ENCODE measurements around the gene INPP5F.

The INPP5F gene

GRCh38 chr10:119807960-119808697 lies 82.3 kb downstream of the INPP5F start:
- H3K4me3 ChIP-seq (ENCODE audit: low read length): no peak overlapping the region
- H3K9ac ChIP-seq (ENCODE audit: low read depth, low read length): no peak overlapping the region
- peaks cover 24% of the 10 kb centered on the region for H3K4me1 ChIP-seq (ENCODE audit: control insufficient read depth, insufficient read depth, low read length)
- peaks cover 2% of the 10 kb centered on the region for H3K36me3 ChIP-seq (ENCODE audit: insufficient read depth, low read length)
- H3K9me3 ChIP-seq (replicated peaks; ENCODE audit: low read length): no peaks in the 10 kb centered on the region
- H3K27me3 ChIP-seq (ENCODE audit: control insufficient read depth, insufficient read depth, low read length): no peaks in the 10 kb centered on the region
- H3K4me2 ChIP-seq (ENCODE audit: low read length): no peak overlapping the region

- Histone ChIP-seq H3K36me3 (ENCODE audit: insufficient read depth, low read length) (peaks cover 2% of the 10 kb centered on the region), H3K4me3 (ENCODE audit: low read length) (no peak overlapping the region), H3K9ac (ENCODE audit: low read depth, low read length) (no peak overlapping the region), H3K9me3 (replicated peaks; ENCODE audit: low read length) (no peaks in the 10 kb centered on the region), H3K4me1 (ENCODE audit: control insufficient read depth, insufficient read depth, low read length) (peaks cover 13% of the 10 kb centered on the region), H3K4me2 (ENCODE audit: low read length) (no peak overlapping the region), H3K27me3 (ENCODE audit: control insufficient read depth, insufficient read depth, low read length) (no peaks in the 10 kb centered on the region)
Measured at GRCh38 chr10:119811122-119811521, 85.3 kb downstream of the INPP5F start.

- no peak overlapping the region for H3K4me3 ChIP-seq (ENCODE audit: low read length)
- H3K9me3 ChIP-seq (replicated peaks; ENCODE audit: low read length): no peaks in the 10 kb centered on the region
- no peak overlapping the region for H3K9ac ChIP-seq (ENCODE audit: low read depth, low read length)
- no peaks in the 10 kb centered on the region for H3K27me3 ChIP-seq (ENCODE audit: control insufficient read depth, insufficient read depth, low read length)
- no peak overlapping the region for H3K4me2 ChIP-seq (ENCODE audit: low read length)
- peaks cover 2% of the 10 kb centered on the region for H3K36me3 ChIP-seq (ENCODE audit: insufficient read depth, low read length)
- peaks cover 13% of the 10 kb centered on the region for H3K4me1 ChIP-seq (ENCODE audit: control insufficient read depth, insufficient read depth, low read length)
Measured at GRCh38 chr10:119812684-119813083, 86.8 kb downstream of the INPP5F start.

- Histone ChIP-seq H3K36me3 (ENCODE audit: insufficient read depth, low read length) (peaks cover 11% of the 10 kb centered on the region), H3K4me2 (ENCODE audit: low read length) (no peak overlapping the region), H3K4me1 (ENCODE audit: control insufficient read depth, insufficient read depth, low read length) (peaks cover 6% of the 10 kb centered on the region), H3K27me3 (ENCODE audit: control insufficient read depth, insufficient read depth, low read length) (no peaks in the 10 kb centered on the region), H3K9me3 (replicated peaks; ENCODE audit: low read length) (no peaks in the 10 kb centered on the region), H3K4me3 (ENCODE audit: low read length) (no peak overlapping the region), H3K9ac (ENCODE audit: low read depth, low read length) (no peak overlapping the region)
Measured at GRCh38 chr10:119815671-119816070, 89.8 kb downstream of the INPP5F start.

- Histone ChIP-seq H3K4me1 (ENCODE audit: control insufficient read depth, insufficient read depth, low read length) (no peaks in the 10 kb centered on the region), H3K9me3 (replicated peaks; ENCODE audit: low read length) (no peaks in the 10 kb centered on the region), H3K27me3 (ENCODE audit: control insufficient read depth, insufficient read depth, low read length) (no peaks in the 10 kb centered on the region), H3K36me3 (ENCODE audit: insufficient read depth, low read length) (peaks cover 9% of the 10 kb centered on the region), H3K4me3 (ENCODE audit: low read length) (no peak overlapping the region), H3K4me2 (ENCODE audit: low read length) (no peak overlapping the region), H3K9ac (ENCODE audit: low read depth, low read length) (no peak overlapping the region)
Measured at GRCh38 chr10:119817991-119818888, 92.4 kb downstream of the INPP5F start.

GRCh38 chr10:119818889-119819270 lies 93.0 kb downstream of the INPP5F start:
- H3K27me3 ChIP-seq (ENCODE audit: control insufficient read depth, insufficient read depth, low read length): no peaks in the 10 kb centered on the region
- H3K36me3 ChIP-seq (ENCODE audit: insufficient read depth, low read length): peaks cover 12% of the 10 kb centered on the region
- H3K9me3 ChIP-seq (replicated peaks; ENCODE audit: low read length): no peaks in the 10 kb centered on the region
- no peaks in the 10 kb centered on the region for H3K4me1 ChIP-seq (ENCODE audit: control insufficient read depth, insufficient read depth, low read length)
- H3K9ac ChIP-seq (ENCODE audit: low read depth, low read length): no peak overlapping the region
- H3K4me3 ChIP-seq (ENCODE audit: low read length): no peak overlapping the region
- H3K4me2 ChIP-seq (ENCODE audit: low read length): no peak overlapping the region

- Histone ChIP-seq H3K9me3 (replicated peaks; ENCODE audit: low read length) (no peaks in the 10 kb centered on the region), H3K9ac (ENCODE audit: low read depth, low read length) (no peak overlapping the region), H3K4me3 (ENCODE audit: low read length) (no peak overlapping the region), H3K27me3 (ENCODE audit: control insufficient read depth, insufficient read depth, low read length) (no peaks in the 10 kb centered on the region), H3K4me2 (ENCODE audit: low read length) (no peak overlapping the region), H3K4me1 (ENCODE audit: control insufficient read depth, insufficient read depth, low read length) (no peaks in the 10 kb centered on the region), H3K36me3 (ENCODE audit: insufficient read depth, low read length) (peaks cover 14% of the 10 kb centered on the region)
Measured at GRCh38 chr10:119821182-119821581, 95.3 kb downstream of the INPP5F start.

- no peaks in the 10 kb centered on the region for H3K9me3 ChIP-seq (replicated peaks; ENCODE audit: low read length)
- no peak overlapping the region for H3K9ac ChIP-seq (ENCODE audit: low read depth, low read length)
- H3K36me3 ChIP-seq (ENCODE audit: insufficient read depth, low read length): peaks cover 27% of the 10 kb centered on the region
- H3K4me1 ChIP-seq (ENCODE audit: control insufficient read depth, insufficient read depth, low read length): no peaks in the 10 kb centered on the region
- H3K27me3 ChIP-seq (ENCODE audit: control insufficient read depth, insufficient read depth, low read length): no peaks in the 10 kb centered on the region
- no peak overlapping the region for H3K4me3 ChIP-seq (ENCODE audit: low read length)
- H3K4me2 ChIP-seq (ENCODE audit: low read length): no peak overlapping the region
Measured at GRCh38 chr10:119824299-119824698, 98.4 kb downstream of the INPP5F start.

- no peaks in the 10 kb centered on the region for H3K27me3 ChIP-seq (ENCODE audit: control insufficient read depth, insufficient read depth, low read length)
- H3K4me2 ChIP-seq (ENCODE audit: low read length): no peak overlapping the region
- H3K4me1 ChIP-seq (ENCODE audit: control insufficient read depth, insufficient read depth, low read length): no peaks in the 10 kb centered on the region
- no peak overlapping the region for H3K4me3 ChIP-seq (ENCODE audit: low read length)
- H3K36me3 ChIP-seq (ENCODE audit: insufficient read depth, low read length): peaks cover 50% of the 10 kb centered on the region
- no peak overlapping the region for H3K9ac ChIP-seq (ENCODE audit: low read depth, low read length)
- H3K9me3 ChIP-seq (replicated peaks; ENCODE audit: low read length): no peaks in the 10 kb centered on the region
Measured at GRCh38 chr10:119826771-119827170, 100.9 kb downstream of the INPP5F start.

GRCh38 chr10:119827430-119827829 lies 101.6 kb downstream of the INPP5F start:
- no peaks in the 10 kb centered on the region for H3K9me3 ChIP-seq (replicated peaks; ENCODE audit: low read length)
- H3K4me3 ChIP-seq (ENCODE audit: low read length): no peak overlapping the region
- H3K4me1 ChIP-seq (ENCODE audit: control insufficient read depth, insufficient read depth, low read length): no peaks in the 10 kb centered on the region
- no peaks in the 10 kb centered on the region for H3K27me3 ChIP-seq (ENCODE audit: control insufficient read depth, insufficient read depth, low read length)
- peaks cover 56% of the 10 kb centered on the region for H3K36me3 ChIP-seq (ENCODE audit: insufficient read depth, low read length)
- no peak overlapping the region for H3K4me2 ChIP-seq (ENCODE audit: low read length)
- H3K9ac ChIP-seq (ENCODE audit: low read depth, low read length): no peak overlapping the region

- Histone ChIP-seq H3K4me1 (ENCODE audit: control insufficient read depth, insufficient read depth, low read length) (no peaks in the 10 kb centered on the region), H3K4me2 (ENCODE audit: low read length) (no peak overlapping the region), H3K27me3 (ENCODE audit: control insufficient read depth, insufficient read depth, low read length) (no peaks in the 10 kb centered on the region), H3K9ac (ENCODE audit: low read depth, low read length) (no peak overlapping the region), H3K36me3 (ENCODE audit: insufficient read depth, low read length) (peaks cover 70% of the 10 kb centered on the region), H3K4me3 (ENCODE audit: low read length) (no peak overlapping the region), H3K9me3 (replicated peaks; ENCODE audit: low read length) (no peaks in the 10 kb centered on the region)
Measured at GRCh38 chr10:119829429-119829828, 103.6 kb downstream of the INPP5F start.
